Measurements from ENCODE around the gene C6orf141.

- TF ChIP-seq, protein P1, sequence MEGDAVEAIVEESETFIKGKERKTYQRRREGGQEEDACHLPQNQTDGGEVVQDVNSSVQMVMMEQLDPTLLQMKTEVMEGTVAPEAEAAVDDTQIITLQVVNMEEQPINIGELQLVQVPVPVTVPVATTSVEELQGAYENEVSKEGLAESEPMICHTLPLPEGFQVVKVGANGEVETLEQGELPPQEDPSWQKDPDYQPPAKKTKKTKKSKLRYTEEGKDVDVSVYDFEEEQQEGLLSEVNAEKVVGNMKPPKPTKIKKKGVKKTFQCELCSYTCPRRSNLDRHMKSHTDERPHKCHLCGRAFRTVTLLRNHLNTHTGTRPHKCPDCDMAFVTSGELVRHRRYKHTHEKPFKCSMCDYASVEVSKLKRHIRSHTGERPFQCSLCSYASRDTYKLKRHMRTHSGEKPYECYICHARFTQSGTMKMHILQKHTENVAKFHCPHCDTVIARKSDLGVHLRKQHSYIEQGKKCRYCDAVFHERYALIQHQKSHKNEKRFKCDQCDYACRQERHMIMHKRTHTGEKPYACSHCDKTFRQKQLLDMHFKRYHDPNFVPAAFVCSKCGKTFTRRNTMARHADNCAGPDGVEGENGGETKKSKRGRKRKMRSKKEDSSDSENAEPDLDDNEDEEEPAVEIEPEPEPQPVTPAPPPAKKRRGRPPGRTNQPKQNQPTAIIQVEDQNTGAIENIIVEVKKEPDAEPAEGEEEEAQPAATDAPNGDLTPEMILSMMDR (CRISPR knock-in tag; IDR thresholded peaks at IDR 0.05), result no peak
- TF ChIP-seq, protein P2, sequence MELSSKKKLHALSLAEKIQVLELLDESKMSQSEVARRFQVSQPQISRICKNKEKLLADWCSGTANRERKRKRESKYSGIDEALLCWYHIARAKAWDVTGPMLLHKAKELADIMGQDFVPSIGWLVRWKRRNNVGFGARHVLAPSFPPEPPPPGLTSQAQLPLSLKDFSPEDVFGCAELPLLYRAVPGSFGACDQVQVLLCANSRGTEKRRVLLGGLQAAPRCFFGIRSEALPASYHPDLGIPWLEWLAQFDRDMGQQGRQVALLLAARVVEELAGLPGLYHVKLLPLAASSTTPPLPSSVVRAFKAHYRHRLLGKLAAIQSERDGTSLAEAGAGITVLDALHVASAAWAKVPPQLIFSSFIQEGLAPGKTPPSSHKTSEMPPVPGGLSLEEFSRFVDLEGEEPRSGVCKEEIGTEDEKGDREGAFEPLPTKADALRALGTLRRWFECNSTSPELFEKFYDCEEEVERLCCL (CRISPR knock-in tag; IDR thresholded peaks at IDR 0.05; ENCODE audit: borderline replicate concordance), result no peak
- no peak for TF ChIP-seq ARID3A (IDR thresholded peaks at IDR 0.05; ENCODE audit: low read depth, low read length)
Observed at GRCh38 chr6:49548613-49549304, 1.7 kb upstream of the C6orf141 start.

All from HepG2 (cell line).